Neural cell (in vitro differentiated cells): ENCODE data around the gene FLAD1. TPM values are rescaled to one million over a fixed set of nuclear protein-coding genes. Genes with fewer than 3 reads are reported as not detected.

Source experiments
- H2AFZ ChIP-seq: fragments of 200-600, 300-800 bp; sonication (generic), shearing (Covaris generic); 2 replicates; pipeline ENCODE4 v1.6.0; 2014; ENCODE audit warnings: low read depth, mild to moderate bottlenecking, antibody characterized with exemption, low read length, moderate library complexity
- H3F3A ChIP-seq: fragments of 200-600 bp; shearing (Covaris generic); 2 replicates; pipeline ENCODE4 v1.6.1; 2016; ENCODE audit warnings: mild to moderate bottlenecking, moderate library complexity, mixed read lengths, antibody characterized with exemption, low read length; ENCODE audit not compliant: insufficient read depth, poor library complexity, severe bottlenecking
- H3K27ac ChIP-seq: fragments of 200-600, 300-800 bp; sonication (generic), shearing (Covaris generic); 2 replicates; pipeline ENCODE4 v1.5.1; 2014; ENCODE audit warnings: mild to moderate bottlenecking, low read length, moderate library complexity
- H3K27me3 ChIP-seq: fragments of 300-800, 200-600 bp; sonication (generic), shearing (Covaris generic); 2 replicates; pipeline ENCODE4 v1.6.0; 2014; ENCODE audit warnings: mild to moderate bottlenecking, low read depth, low read length, moderate library complexity; ENCODE audit not compliant: insufficient read depth
- H3K36me3 ChIP-seq: fragments of 300-800, 200-600 bp; sonication (generic), shearing (Covaris generic); 2 replicates; pipeline ENCODE4 v1.5.1; 2014; ENCODE audit warnings: mild to moderate bottlenecking, antibody characterized with exemption, low read length, moderate library complexity; ENCODE audit not compliant: insufficient read depth
- H3K4me2 ChIP-seq: fragments of 300-800, 200-600 bp; sonication (generic), shearing (Covaris generic); 2 replicates; pipeline ENCODE4 v1.6.0; 2014; ENCODE audit warnings: mild to moderate bottlenecking, low read length
- H3K4me3 ChIP-seq: fragments of 300-800, 200-600 bp; sonication (generic), shearing (Covaris generic); 2 replicates; pipeline ENCODE4 v1.5.1; 2014; ENCODE audit warnings: mild to moderate bottlenecking, low read length, moderate library complexity
- H3K79me2 ChIP-seq: fragments of 200-600 bp; shearing (Covaris generic); replicated peaks from 2 replicates; pipeline ENCODE4 v1.6.0; 2014; ENCODE audit warnings: mild to moderate bottlenecking, low read length, moderate library complexity; ENCODE audit not compliant: insufficient read depth
- H3K9ac ChIP-seq: fragments of 300-800, 200-600 bp; sonication (generic), shearing (Covaris generic); 2 replicates; pipeline ENCODE4 v1.6.1; 2016; ENCODE audit warnings: mild to moderate bottlenecking, low read length, mixed read lengths
- H3K9me2 ChIP-seq: fragments of 200-600 bp; shearing (Covaris generic); 2 replicates; pipeline ENCODE4 v1.6.1; 2016; ENCODE audit warnings: mild to moderate bottlenecking, low read length, mixed read lengths; ENCODE audit not compliant: insufficient read depth
- H3K9me3 ChIP-seq: fragments of 200-600, 300-800 bp; sonication (generic), shearing (Covaris generic); 2 replicates; pipeline ENCODE4 v1.6.1; 2016; ENCODE audit warnings: mild to moderate bottlenecking, mixed run types, low read length, moderate library complexity, mixed read lengths
- H4K20me1 ChIP-seq: fragments of 200-600 bp; shearing (Covaris generic); 2 replicates; pipeline ENCODE4 v1.6.1; 2016; ENCODE audit warnings: mild to moderate bottlenecking, mixed run types; ENCODE audit not compliant: insufficient read depth
- EP300 ChIP-seq: fragments of 450-650 bp; conservative IDR thresholded peaks from 2 replicates; pipeline ENCODE4 v1.6.1; 2014; ENCODE audit warnings: antibody characterized with exemption, mild to moderate bottlenecking, moderate library complexity; ENCODE audit not compliant: poor library complexity, severe bottlenecking
- EZH2 ChIP-seq: fragments of 200-600, 300-800 bp; shearing (Covaris generic), sonication (generic); IDR thresholded peaks from 2 replicates; pipeline ENCODE4 v1.6.1; 2014; ENCODE audit warnings: antibody characterized with exemption, low read length, borderline replicate concordance, mild to moderate bottlenecking; ENCODE audit not compliant: insufficient read depth, poor library complexity, severe bottlenecking
- MXI1 ChIP-seq: fragments of 450-650 bp; conservative IDR thresholded peaks from 2 replicates; pipeline ENCODE4 v1.6.1; 2014; ENCODE audit warnings: antibody characterized with exemption, mild to moderate bottlenecking; ENCODE audit not compliant: poor library complexity, severe bottlenecking
- POLR2AphosphoS5 ChIP-seq: IDR thresholded peaks from 2 replicates; pipeline ENCODE4 v1.6.1; 2012
- RAD21 ChIP-seq: fragments of 450-650 bp; conservative IDR thresholded peaks from 2 replicates; pipeline ENCODE4 v1.6.1; 2014; ENCODE audit warnings: antibody characterized with exemption, mild to moderate bottlenecking, moderate library complexity
- SMC3 ChIP-seq: fragments of 450-650 bp; conservative IDR thresholded peaks from 2 replicates; pipeline ENCODE4 v1.6.1; 2014; ENCODE audit warnings: antibody characterized with exemption, mild to moderate bottlenecking, moderate library complexity; ENCODE audit not compliant: poor library complexity
- TAF1 ChIP-seq: IDR thresholded peaks from 2 replicates; pipeline ENCODE4 v1.6.1; 2012; ENCODE audit warnings: low read depth
- polyA plus RNA-seq: library from polyadenylated mRNA; depleted of rRNA; stranded (reverse); fragments of >200 nt; gene quantifications from 2 replicates; pipeline ENCODE4 v1.2.3, GENCODE V29; 2014
- TF ChIP-seq, protein P1 (sequence below): IDR thresholded peaks from 2 replicates; pipeline ENCODE4 v1.6.1; 2012; ENCODE audit warnings: borderline replicate concordance
- TF ChIP-seq, protein P2 (sequence below): fragments of 450-650 bp; IDR thresholded peaks from 2 replicates; pipeline ENCODE4 v1.5.1; 2014; ENCODE audit warnings: antibody characterized with exemption, mild to moderate bottlenecking, moderate library complexity; ENCODE audit not compliant: poor library complexity, severe bottlenecking

FLAD1 gene
- polyA plus RNA-seq, 1 donor from 2014 or later: 68.6 TPM

DNA sequence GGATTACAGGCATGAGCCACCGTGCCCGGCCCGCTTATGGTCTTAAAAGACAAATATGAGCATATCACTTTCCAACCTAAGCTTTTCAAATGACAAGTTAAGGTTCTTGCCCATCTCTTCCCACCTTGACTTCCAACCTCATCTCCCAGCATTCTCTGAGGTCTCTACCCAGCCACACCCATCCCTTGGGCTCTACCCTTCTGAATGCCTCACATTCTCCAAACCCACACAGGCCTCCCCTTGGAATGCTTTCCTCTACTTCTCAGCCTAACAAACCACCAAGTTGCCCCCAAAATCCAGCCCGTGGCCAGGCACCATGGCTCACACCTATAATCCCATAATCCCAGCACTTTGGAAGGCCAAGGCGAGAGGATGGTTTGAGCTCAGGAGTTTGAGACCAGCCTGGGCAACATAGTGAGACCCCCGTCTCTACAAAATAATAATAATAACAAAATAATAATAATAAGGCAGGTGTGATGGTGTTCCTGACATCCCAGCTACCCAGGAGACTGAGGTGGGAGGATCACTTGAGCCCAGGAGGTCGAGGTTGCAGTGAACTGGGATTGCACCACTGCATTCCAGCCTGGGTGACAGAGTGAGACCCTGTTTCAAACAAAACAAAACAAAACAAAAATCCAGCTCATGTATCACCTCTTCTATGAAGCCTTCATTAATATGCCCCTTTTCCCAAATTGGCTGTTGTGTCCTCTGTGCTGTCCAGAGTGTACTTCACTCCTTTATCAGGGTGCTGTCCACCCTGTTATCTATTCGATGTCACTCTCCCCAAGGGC is 39.2 kb downstream of the FLAD1 start:
- Histone ChIP-seq H3K27ac (no peak overlapping the region), H3K27me3 (no peaks in the 10 kb centered on the region), H3K36me3 (no peaks in the 10 kb centered on the region), H3K79me2 (no peaks in the 10 kb centered on the region), H3K9me2 (no peaks in the 10 kb centered on the region), H3K9me3 (no peaks in the 10 kb centered on the region), H2AFZ (no peak overlapping the region), H4K20me1 (no peaks in the 10 kb centered on the region), H3K4me2 (no peak overlapping the region), H3K9ac (no peak overlapping the region), H3F3A (no peaks in the 10 kb centered on the region), H3K4me3 (no peak overlapping the region)
- TF ChIP-seq, protein P1, sequence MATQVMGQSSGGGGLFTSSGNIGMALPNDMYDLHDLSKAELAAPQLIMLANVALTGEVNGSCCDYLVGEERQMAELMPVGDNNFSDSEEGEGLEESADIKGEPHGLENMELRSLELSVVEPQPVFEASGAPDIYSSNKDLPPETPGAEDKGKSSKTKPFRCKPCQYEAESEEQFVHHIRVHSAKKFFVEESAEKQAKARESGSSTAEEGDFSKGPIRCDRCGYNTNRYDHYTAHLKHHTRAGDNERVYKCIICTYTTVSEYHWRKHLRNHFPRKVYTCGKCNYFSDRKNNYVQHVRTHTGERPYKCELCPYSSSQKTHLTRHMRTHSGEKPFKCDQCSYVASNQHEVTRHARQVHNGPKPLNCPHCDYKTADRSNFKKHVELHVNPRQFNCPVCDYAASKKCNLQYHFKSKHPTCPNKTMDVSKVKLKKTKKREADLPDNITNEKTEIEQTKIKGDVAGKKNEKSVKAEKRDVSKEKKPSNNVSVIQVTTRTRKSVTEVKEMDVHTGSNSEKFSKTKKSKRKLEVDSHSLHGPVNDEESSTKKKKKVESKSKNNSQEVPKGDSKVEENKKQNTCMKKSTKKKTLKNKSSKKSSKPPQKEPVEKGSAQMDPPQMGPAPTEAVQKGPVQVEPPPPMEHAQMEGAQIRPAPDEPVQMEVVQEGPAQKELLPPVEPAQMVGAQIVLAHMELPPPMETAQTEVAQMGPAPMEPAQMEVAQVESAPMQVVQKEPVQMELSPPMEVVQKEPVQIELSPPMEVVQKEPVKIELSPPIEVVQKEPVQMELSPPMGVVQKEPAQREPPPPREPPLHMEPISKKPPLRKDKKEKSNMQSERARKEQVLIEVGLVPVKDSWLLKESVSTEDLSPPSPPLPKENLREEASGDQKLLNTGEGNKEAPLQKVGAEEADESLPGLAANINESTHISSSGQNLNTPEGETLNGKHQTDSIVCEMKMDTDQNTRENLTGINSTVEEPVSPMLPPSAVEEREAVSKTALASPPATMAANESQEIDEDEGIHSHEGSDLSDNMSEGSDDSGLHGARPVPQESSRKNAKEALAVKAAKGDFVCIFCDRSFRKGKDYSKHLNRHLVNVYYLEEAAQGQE: no peak
- TF ChIP-seq RAD21: no peak

DNA sequence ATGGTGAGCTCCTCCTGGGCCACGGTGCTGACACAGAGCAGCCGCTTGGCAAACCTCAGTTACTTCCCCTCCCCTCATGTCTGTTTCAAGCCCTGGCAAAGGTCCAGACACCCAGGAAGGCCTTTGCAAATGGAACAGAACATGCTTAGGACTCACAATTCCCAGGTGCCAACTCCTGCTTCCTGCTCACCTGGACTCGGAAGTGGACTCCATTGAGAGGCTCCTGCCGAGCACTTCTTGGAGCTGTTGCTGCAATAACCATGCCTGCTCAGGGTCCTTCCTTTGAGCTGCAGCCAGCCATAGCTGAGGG is 39.7 kb downstream of the FLAD1 start:
- TF ChIP-seq RAD21 (no peak), TAF1 (no peak), EZH2 (no peak), MXI1 (no peak), EP300 (no peak), POLR2AphosphoS5 (no peak), SMC3 (no peak)
- TF ChIP-seq, protein P2, sequence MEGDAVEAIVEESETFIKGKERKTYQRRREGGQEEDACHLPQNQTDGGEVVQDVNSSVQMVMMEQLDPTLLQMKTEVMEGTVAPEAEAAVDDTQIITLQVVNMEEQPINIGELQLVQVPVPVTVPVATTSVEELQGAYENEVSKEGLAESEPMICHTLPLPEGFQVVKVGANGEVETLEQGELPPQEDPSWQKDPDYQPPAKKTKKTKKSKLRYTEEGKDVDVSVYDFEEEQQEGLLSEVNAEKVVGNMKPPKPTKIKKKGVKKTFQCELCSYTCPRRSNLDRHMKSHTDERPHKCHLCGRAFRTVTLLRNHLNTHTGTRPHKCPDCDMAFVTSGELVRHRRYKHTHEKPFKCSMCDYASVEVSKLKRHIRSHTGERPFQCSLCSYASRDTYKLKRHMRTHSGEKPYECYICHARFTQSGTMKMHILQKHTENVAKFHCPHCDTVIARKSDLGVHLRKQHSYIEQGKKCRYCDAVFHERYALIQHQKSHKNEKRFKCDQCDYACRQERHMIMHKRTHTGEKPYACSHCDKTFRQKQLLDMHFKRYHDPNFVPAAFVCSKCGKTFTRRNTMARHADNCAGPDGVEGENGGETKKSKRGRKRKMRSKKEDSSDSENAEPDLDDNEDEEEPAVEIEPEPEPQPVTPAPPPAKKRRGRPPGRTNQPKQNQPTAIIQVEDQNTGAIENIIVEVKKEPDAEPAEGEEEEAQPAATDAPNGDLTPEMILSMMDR: no peak
- TF ChIP-seq, protein P1: no peak

More for the DNA sequence above, 39.7 kb downstream of the FLAD1 start:
- H3K27me3 ChIP-seq: no peaks in the 10 kb centered on the region
- H3K27ac ChIP-seq: no peak overlapping the region
- H3K9ac ChIP-seq: no peak overlapping the region
- H3K36me3 ChIP-seq: no peaks in the 10 kb centered on the region
- no peaks in the 10 kb centered on the region for H3K79me2 ChIP-seq
- no peak overlapping the region for H3K4me3 ChIP-seq
- no peaks in the 10 kb centered on the region for H4K20me1 ChIP-seq
- H3K4me2 ChIP-seq: no peak overlapping the region
- H3F3A ChIP-seq: no peaks in the 10 kb centered on the region
- no peak overlapping the region for H2AFZ ChIP-seq
- no peaks in the 10 kb centered on the region for H3K9me3 ChIP-seq
- no peaks in the 10 kb centered on the region for H3K9me2 ChIP-seq
